AG04450 (cell line): ENCODE results near the gene IL1RAPL2. TPM values are rescaled to one million over a fixed set of nuclear protein-coding genes. Genes with fewer than 3 reads are reported as not detected.

Source experiments
- CTCF ChIA-PET: fragments of 300-600, 350-600 bp; formaldehyde crosslinking; extraction: SDS; loops from one replicate; lab custom pipeline; 2022; ENCODE audit warnings: antibody characterized with exemption, inconsistent platforms; lab: Charles Lee
- POLR2A ChIA-PET: fragments of 350-600 bp; formaldehyde crosslinking; extraction: SDS; loops from one replicate; lab custom pipeline; 2021; ENCODE audit warnings: antibody characterized with exemption, inconsistent platforms; lab: Yijun Ruan, JAX
- DNase-seq: peaks from one replicate; pipeline ENCODE4 v3.0.0-alpha.2; 2011; ENCODE audit warnings: low read depth, low spot score
- H3K27ac ChIP-seq: one replicate; pipeline ENCODE4 v1.5.1; 2012; ENCODE audit warnings: low read depth, low read length, control low read depth
- H3K27me3 ChIP-seq: one replicate; pipeline ENCODE4 v1.6.0; 2012; ENCODE audit warnings: low read length; ENCODE audit not compliant: control insufficient read depth, insufficient read depth
- H3K4me3 ChIP-seq: 2 replicates; pipeline ENCODE4 v1.5.1; 2011; ENCODE audit warnings: mild to moderate bottlenecking, low read depth, low read length, control low read depth
- H3K9me3 ChIP-seq: 2 replicates; pipeline ENCODE4 v1.5.1; 2012; ENCODE audit warnings: low read length; ENCODE audit not compliant: control insufficient read depth, insufficient read depth
- polyA plus RNA-seq: library from polyadenylated mRNA; depleted of rRNA; stranded (reverse); fragments of >200 nt; gene quantifications from 2 replicates; pipeline ENCODE4 v1.2.3, GENCODE V29; 2011
- TF ChIP-seq, protein P1 (sequence below): IDR thresholded peaks from 2 replicates; pipeline ENCODE4 v1.5.1; 2011; ENCODE audit warnings: low read depth, low read length, control low read depth, inconsistent platforms

Gene IL1RAPL2
- polyA plus RNA-seq, 1 experiment: 0.71 TPM

DNA sequence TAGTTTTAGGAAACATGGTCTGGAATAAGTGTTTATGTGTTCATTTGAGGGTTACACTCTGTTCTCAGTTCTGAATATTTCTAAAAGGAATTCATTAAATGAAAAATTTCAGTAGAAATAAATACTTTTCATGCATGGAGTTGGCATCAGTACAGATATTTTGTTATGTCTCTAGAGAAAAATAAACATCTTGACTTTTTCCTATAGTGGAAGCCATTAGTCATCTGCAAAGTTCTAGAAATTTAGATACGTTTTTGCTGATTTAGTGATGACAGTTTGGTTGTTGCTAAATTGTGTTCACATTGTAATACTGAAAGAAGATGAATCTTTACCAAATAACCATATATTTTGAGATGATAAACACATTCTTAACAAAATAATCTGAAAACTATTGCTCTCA, 922.7 kb downstream of the IL1RAPL2 start:
- ChIA-PET POLR2A (no interaction called here), CTCF (no interaction called here)
- Histone ChIP-seq H3K27ac (no peak overlapping the region), H3K4me3 (no peak overlapping the region), H3K9me3 (no peaks in the 10 kb centered on the region), H3K27me3 (no peaks in the 10 kb centered on the region)
- TF ChIP-seq, protein P1, sequence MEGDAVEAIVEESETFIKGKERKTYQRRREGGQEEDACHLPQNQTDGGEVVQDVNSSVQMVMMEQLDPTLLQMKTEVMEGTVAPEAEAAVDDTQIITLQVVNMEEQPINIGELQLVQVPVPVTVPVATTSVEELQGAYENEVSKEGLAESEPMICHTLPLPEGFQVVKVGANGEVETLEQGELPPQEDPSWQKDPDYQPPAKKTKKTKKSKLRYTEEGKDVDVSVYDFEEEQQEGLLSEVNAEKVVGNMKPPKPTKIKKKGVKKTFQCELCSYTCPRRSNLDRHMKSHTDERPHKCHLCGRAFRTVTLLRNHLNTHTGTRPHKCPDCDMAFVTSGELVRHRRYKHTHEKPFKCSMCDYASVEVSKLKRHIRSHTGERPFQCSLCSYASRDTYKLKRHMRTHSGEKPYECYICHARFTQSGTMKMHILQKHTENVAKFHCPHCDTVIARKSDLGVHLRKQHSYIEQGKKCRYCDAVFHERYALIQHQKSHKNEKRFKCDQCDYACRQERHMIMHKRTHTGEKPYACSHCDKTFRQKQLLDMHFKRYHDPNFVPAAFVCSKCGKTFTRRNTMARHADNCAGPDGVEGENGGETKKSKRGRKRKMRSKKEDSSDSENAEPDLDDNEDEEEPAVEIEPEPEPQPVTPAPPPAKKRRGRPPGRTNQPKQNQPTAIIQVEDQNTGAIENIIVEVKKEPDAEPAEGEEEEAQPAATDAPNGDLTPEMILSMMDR: no peak
- no peak for DNase-seq

DNA sequence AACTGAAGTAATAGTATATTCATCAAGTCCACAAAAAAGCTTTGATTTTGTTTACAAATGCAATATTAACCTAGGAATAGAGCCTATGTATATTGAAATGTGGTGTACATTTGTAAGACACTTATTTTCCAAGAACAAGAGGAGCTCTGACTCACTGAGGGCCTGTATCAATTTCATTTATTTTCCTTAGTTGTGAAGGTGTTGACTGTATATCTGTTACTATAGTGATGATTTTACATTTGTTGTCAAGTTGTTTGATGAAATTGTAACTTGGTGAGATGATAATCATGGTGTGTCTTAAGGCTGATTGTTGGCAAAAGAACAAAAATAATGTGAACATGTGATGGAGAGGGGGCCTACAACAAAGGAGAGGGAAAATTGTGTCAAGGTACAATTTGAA, 929.4 kb downstream of the IL1RAPL2 start:
- ChIA-PET POLR2A (no interaction called here), CTCF (no interaction called here)
- Histone ChIP-seq H3K4me3 (no peak overlapping the region), H3K27me3 (no peaks in the 10 kb centered on the region), H3K27ac (no peak overlapping the region), H3K9me3 (no peaks in the 10 kb centered on the region)
- no peak for DNase-seq
- TF ChIP-seq, protein P1: no peak

DNA sequence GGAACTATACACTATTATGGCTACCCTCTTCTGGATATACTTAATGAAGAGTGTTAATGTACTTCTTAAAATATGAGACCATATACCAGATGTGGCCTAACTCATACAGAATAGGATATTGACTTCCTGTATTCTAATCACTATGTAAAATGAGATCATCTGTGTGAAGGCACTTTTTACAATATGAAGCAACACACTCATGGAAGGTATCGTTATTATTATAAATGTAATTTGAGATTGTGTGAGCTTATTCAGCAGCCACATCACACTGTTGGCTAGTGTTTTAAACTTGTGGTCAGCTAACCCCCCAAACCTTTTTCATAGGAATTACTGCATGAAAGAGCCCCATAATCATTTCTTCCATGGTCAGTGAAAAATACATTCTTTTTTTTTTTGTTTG, 936.3 kb downstream of the IL1RAPL2 start:
- TF ChIP-seq, protein P1: no peak
- H3K9me3 ChIP-seq: no peaks in the 10 kb centered on the region
- no peak overlapping the region for H3K4me3 ChIP-seq
- DNase-seq: no peak
- CTCF ChIA-PET: no interaction called here
- H3K27ac ChIP-seq: no peak overlapping the region
- H3K27me3 ChIP-seq: no peaks in the 10 kb centered on the region
- POLR2A ChIA-PET: no interaction called here

DNA sequence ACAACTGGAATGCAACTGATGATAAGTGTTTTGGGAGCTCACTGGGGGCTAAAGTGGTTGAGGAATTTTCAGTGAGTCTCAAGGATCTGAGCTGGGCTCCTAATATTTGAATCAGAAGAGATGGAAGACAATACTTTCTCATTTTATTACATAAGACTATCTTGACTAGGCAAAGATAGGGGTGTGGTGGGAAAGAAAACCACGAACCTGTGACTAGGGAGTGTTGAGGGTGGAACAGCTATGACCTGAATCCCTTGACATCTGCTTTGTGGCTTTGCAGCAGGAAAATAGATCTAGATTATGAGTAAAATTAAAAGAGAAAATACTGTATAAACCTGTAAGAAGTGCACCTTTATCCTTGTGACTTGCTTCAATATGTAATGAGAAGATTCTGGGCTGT, 949.6 kb downstream of the IL1RAPL2 start:
- POLR2A ChIA-PET: no interaction called here

DNA sequence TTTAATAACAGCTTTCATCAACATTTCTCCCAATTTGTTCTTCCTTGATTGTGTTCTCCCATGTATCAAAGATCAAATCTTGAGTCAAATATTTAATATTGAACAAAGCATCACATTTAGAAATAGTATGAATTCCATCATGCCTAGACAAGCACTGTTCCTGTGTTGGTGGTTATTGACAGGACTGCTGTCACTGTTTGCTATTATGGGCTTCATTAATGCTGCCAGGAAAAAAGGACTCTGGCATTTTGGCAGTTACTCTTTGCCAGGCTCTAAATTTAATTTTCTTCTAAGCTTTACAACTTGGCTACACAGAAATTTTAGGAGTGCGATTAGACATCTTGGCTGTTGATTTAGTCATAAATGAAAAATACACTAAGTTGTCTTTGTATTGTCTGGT, 960.4 kb downstream of the IL1RAPL2 start:
- no peaks in the 10 kb centered on the region for H3K9me3 ChIP-seq
- TF ChIP-seq, protein P1: no peak
- ChIA-PET POLR2A (no interaction called here), CTCF (no interaction called here)
- no peaks in the 10 kb centered on the region for H3K27me3 ChIP-seq
- no peak overlapping the region for H3K4me3 ChIP-seq
- no peak overlapping the region for H3K27ac ChIP-seq
- no peak for DNase-seq

More for the DNA sequence above, 949.6 kb downstream of the IL1RAPL2 start:
- H3K4me3 ChIP-seq: no peak overlapping the region
- DNase-seq: no peak
- CTCF ChIA-PET: no interaction called here
- H3K9me3 ChIP-seq: no peaks in the 10 kb centered on the region
- TF ChIP-seq, protein P1: no peak
- H3K27me3 ChIP-seq: no peaks in the 10 kb centered on the region
- no peak overlapping the region for H3K27ac ChIP-seq
